ENCODE data around the gene MYBPC3. TPM values are rescaled to one million over a fixed set of nuclear protein-coding genes. Genes with fewer than 3 reads are reported as not detected.

MYBPC3 gene
- total and polyA plus RNA-seq, 2 experiments from 2014 or later = not detected

DNA sequence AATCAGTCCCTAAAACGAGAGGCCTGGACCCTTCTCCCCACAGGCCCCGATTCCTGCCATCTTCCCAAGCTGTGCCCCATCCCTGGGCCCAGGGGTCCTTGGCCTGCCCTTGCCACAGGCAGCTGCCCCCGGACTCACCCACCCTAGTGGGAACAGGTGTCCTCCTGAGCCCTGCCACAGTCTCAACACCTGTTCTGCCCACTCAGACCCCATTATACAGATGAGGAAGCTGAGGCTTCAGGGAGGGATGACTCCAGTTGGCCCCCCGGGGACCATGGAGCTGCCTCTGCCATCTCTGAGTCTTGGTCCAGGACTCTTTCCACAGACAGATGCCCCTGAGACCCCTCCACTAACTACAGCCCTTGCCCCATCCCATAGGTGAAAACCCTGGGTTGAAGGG lies 15.9 kb downstream of the MYBPC3 start (continued):
- TF ChIP-seq CTCF (conservative IDR thresholded peaks at IDR 0.05; ENCODE audit: low read depth in 2 of 2) (no peak), ZNF114 (CRISPR knock-in tag; IDR thresholded peaks at IDR 0.05) (no peak), POLR2AphosphoS5 (IDR thresholded peaks at IDR 0.05; ENCODE audit: low read depth) (no peak), ZNF462 (CRISPR knock-in tag; IDR thresholded peaks at IDR 0.05) (no peak), STAT1 (IDR thresholded peaks at IDR 0.05; ENCODE audit: unreplicated experiment) (no peak)

DNA sequence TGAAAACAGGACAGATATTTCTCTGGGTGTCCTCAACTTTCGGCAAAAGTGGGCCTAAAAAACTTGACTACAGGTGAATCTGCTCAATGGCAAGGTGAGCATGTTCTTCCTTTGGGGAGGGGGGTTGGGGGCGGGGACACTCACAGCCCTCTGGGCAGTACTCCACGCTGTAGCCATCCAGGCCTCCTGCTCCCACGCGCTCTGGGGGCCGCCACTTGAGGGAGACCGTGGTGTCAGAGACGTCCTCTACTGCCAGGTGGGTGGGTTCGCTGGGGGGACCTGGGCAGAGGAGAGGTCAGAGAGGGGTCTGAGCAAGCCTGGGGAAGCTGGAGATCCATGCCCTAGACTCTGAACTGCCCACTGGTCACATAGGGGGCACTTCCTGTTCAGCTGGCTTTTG lies 16.8 kb downstream of the MYBPC3 start:
- Mint-ChIP-seq H3K9me3 (no peaks in the 10 kb centered on the region), H3K36me3 (ENCODE audit: low read depth) (no peaks in the 10 kb centered on the region), H3K27me3 (ENCODE audit: insufficient read depth, low read depth, poor library complexity) (peaks cover 10% of the 10 kb centered on the region), H3K4me3 (no peak overlapping the region), H3K4me1 (no peaks in the 10 kb centered on the region), H3K27ac (peak overlapping the region; percentile 56; the same call in 1 of the 2 replicates)
- no peaks in the 10 kb centered on the region for H3K9me2 ChIP-seq (ENCODE audit: insufficient read depth)
- H4K20me1 ChIP-seq (replicated peaks; ENCODE audit: insufficient read depth) = no peaks in the 10 kb centered on the region
- no peaks in the 10 kb centered on the region for H3K79me2 ChIP-seq (replicated peaks; ENCODE audit: insufficient read depth)
- DNase-seq (ENCODE audit: low spot score) (no peak), ATAC-seq (peak; percentile 19; the same call in 2 of the 3 replicates)
- H3F3A ChIP-seq (replicated peaks; ENCODE audit: low read depth) = no peaks in the 10 kb centered on the region
- H3K36me3 ChIP-seq (ENCODE audit: insufficient read depth) = no peaks in the 10 kb centered on the region
- H3K4me3 ChIP-seq = no peak overlapping the region
- no peaks in the 10 kb centered on the region for H3K4me1 ChIP-seq (ENCODE audit: insufficient read depth)
- no peak overlapping the region for H3K4me2 ChIP-seq
- H3K27me3 ChIP-seq (ENCODE audit: insufficient read depth) = no peaks in the 10 kb centered on the region
- peak overlapping the region; percentile 38; the same call in 1 of the 2 replicates for H2AFZ ChIP-seq
- no peak overlapping the region for H3K27ac ChIP-seq (ENCODE audit: low read depth)
- TF ChIP-seq ZNF462 (CRISPR knock-in tag; IDR thresholded peaks at IDR 0.05) = no peak
- TF ChIP-seq ZNF331 (CRISPR knock-in tag; IDR thresholded peaks at IDR 0.05; ENCODE audit: low read depth) = no peak
- TF ChIP-seq NANOG (IDR thresholded peaks at IDR 0.05; ENCODE audit: borderline replicate concordance) = no peak

All from GM23338 (cell line).